ENCODE measurements around the gene LINC01488. TPM values are rescaled to one million over a fixed set of nuclear protein-coding genes. Genes with fewer than 3 reads are reported as not detected.

Gene LINC01488
- total and polyA plus RNA-seq, 9 donors: not detected

- Histone ChIP-seq H3K4me3 (no peak overlapping the region), H3K27me3 (no peaks in the 10 kb centered on the region), H3K36me3 (no peaks in the 10 kb centered on the region), H3K9me3 (no peaks in the 10 kb centered on the region), H3K27ac (no peak overlapping the region), H3K4me1 (ENCODE audit: insufficient read depth) (no peaks in the 10 kb centered on the region)
- 89 to 94% (median 94%) methylated on average over 16 of the region's 16 CpGs for WGBS, 3 donors
- no peak for TF ChIP-seq CTCF (IDR thresholded peaks at IDR 0.05)
- TF ChIP-seq EP300 (IDR thresholded peaks at IDR 0.05): no peak
- no peak for TF ChIP-seq POLR2A (IDR thresholded peaks at IDR 0.05)
- DNase-seq: no peak
- intact Hi-C loops (cut with DNase I): loop anchor here in 1 of 4 donors (1.0 kb wide), 1 partner anchor 119 kb away; no protein-coding TSS in a partner anchor
Measured at GRCh38 chr11:69488543-69488940, 7.1 kb downstream of the LINC01488 start.

- H3K4me1 ChIP-seq (ENCODE audit: insufficient read depth): no peaks in the 10 kb centered on the region
- H3K27me3 ChIP-seq: no peaks in the 10 kb centered on the region
- no peaks in the 10 kb centered on the region for H3K36me3 ChIP-seq
- intact Hi-C loops (cut with DNase I): no loop called here
- 74 to 77% (median 75%) methylated on average over 23 of the region's 23 CpGs for WGBS, 3 donors
- TF ChIP-seq CTCF (IDR thresholded peaks at IDR 0.05): no peak
- no peak for TF ChIP-seq EP300 (IDR thresholded peaks at IDR 0.05)
- no peak for TF ChIP-seq POLR2A (IDR thresholded peaks at IDR 0.05)
- no peak overlapping the region for H3K4me3 ChIP-seq
- H3K9me3 ChIP-seq: no peaks in the 10 kb centered on the region
- no peak overlapping the region for H3K27ac ChIP-seq
- DNase-seq: no peak
Measured at GRCh38 chr11:69489031-69489745, 7.7 kb downstream of the LINC01488 start.

DNA sequence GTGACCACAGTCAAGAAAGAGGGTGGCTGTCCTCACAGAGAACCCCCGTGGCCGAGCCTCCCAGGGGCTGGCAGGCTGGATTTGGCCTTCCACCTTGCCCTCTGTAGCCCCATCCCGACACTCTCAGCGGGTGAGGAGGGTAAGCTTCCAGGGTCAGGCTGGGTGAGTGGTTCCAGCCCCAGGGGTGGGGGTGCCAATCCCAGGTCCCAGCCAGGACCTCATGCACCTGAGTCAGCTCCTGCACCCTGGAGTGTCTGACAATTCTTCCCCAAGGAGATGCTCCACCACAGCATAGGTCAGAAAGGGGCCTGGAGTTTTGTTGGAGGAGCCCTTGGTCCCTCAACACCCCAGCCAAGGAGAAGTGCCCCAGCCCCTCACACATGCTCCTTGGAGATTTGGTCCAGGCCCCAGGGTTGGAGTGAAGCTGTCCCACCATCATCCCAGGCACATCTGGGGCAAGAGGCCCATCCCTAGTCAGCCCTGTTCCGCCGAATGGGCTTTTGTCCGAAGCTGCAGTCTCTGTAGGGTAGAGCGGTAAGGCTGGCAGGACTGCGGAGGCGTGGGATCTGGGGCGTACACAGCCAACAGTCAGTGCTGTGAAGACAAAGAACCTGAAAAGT, 8.4 kb downstream of the LINC01488 start:
- Histone ChIP-seq H3K9me3 (no peaks in the 10 kb centered on the region), H3K4me1 (ENCODE audit: insufficient read depth) (no peaks in the 10 kb centered on the region), H3K27me3 (no peaks in the 10 kb centered on the region), H3K27ac (no peak overlapping the region), H3K4me3 (no peak overlapping the region), H3K36me3 (no peaks in the 10 kb centered on the region)
- TF ChIP-seq POLR2A (IDR thresholded peaks at IDR 0.05) (no peak), EP300 (IDR thresholded peaks at IDR 0.05) (no peak), CTCF (IDR thresholded peaks at IDR 0.05) (no peak)
- DNase-seq: no peak
- intact Hi-C loops (cut with DNase I): loop anchor here in 1 of 4 donors (10.0 kb wide), 1 partner anchor 65 kb away; no protein-coding TSS in a partner anchor
- WGBS, 3 donors: 93% methylated on average over 11 of the region's 11 CpGs

GRCh38 chr11:69490516-69490915, 9.1 kb downstream of the LINC01488 start:
- Histone ChIP-seq H3K36me3 (no peaks in the 10 kb centered on the region), H3K27me3 (no peaks in the 10 kb centered on the region), H3K9me3 (no peaks in the 10 kb centered on the region), H3K4me1 (ENCODE audit: insufficient read depth) (no peaks in the 10 kb centered on the region), H3K4me3 (no peak overlapping the region), H3K27ac (no peak overlapping the region)
- intact Hi-C loops (cut with DNase I): loop anchor here in 1 of 4 donors (10.0 kb wide), 1 partner anchor 64 kb away; no protein-coding TSS in a partner anchor
- DNase-seq: no peak
- WGBS, 3 donors: 83 to 92% (median 91%) methylated on average over 10 of the region's 10 CpGs
- TF ChIP-seq EP300 (IDR thresholded peaks at IDR 0.05) (no peak), CTCF (IDR thresholded peaks at IDR 0.05) (no peak), POLR2A (IDR thresholded peaks at IDR 0.05) (no peak)

Measured in ovary (tissue), 9 donors.